ENCODE results near the gene GCGR. TPM values are rescaled to one million over a fixed set of nuclear protein-coding genes. Genes with fewer than 3 reads are reported as not detected.

GCGR gene
- total and polyA plus RNA-seq, 2 of the 13 experiments (the other 11 are each of a cell fraction or from before 2014, with no cell fraction given): 0.04 to 0.13 TPM

DNA sequence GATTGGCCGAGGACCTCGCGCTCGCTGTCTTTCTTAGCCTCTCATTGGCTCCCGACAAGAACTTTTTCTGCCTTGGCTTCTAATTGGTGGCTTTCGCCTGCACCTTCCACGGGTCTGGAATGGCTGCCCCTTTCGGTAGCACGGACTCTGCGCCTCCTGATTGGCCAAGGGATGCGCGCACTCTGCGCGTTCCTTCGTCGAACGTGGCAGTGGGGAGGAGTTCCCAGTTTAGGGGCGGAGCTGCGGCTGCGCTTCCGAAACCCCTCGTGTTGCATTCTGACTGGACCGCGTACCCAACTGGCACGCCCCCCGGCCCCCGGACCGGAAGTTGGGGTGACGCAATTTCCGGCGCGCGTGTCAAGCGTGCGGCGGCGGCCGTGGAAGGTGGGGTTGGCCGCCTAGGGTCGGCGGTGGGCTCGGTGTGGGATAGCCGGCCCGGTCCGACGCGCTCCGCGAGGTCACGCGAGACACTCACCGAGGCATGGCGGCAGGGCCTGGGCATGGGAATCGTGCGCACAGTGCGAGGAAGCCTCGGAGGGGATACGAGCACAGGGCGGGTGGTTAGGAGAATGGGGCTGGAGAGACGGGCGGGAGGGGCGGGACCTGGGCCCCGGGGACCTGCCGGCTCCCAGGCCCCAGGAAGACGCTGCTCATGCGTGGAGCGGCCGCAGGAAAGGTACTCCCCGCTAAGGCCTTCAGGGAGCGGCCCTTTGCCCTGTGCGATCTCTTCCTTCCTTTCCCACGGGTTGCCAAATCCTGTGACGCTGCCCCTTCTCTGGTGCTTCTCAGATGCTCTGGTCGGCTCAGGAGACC is 57.0 kb downstream of the GCGR start (continued):
- TF ChIP-seq EZH2 (conservative IDR thresholded peaks at IDR 0.05; ENCODE audit: low read depth, low read length) (no peak), ZNF549 (CRISPR knock-in tag; IDR thresholded peaks at IDR 0.05) (no peak), E2F1 (CRISPR knock-in tag; IDR thresholded peaks at IDR 0.05) (peak; percentile 70; the same call in 1 of the 2 replicates), PHF21A (CRISPR knock-in tag; IDR thresholded peaks at IDR 0.05) (peak; percentile 84; the same call in 1 of the 2 replicates), RFX5 (IDR thresholded peaks at IDR 0.05; ENCODE audit: low read depth, low read length) (peak; percentile 81), NR2F6 (IDR thresholded peaks at IDR 0.05) (no peak), NR2F6 (CRISPR knock-in tag; IDR thresholded peaks at IDR 0.05) (peak; percentile 75), RORA (CRISPR knock-in tag; IDR thresholded peaks at IDR 0.05) (no peak), ZNF772 (CRISPR knock-in tag; IDR thresholded peaks at IDR 0.05) (peak; percentile 87), SP4 (CRISPR knock-in tag; IDR thresholded peaks at IDR 0.05) (peak; percentile 99), HNRNPLL (IDR thresholded peaks at IDR 0.05; ENCODE audit: low read depth, low read length, poor library complexity, severe bottlenecking) (peak; percentile 89), ZNF292 (CRISPR knock-in tag; IDR thresholded peaks at IDR 0.05; ENCODE audit: borderline replicate concordance, low read depth) (no peak), ZMYM3 (CRISPR knock-in tag; IDR thresholded peaks at IDR 0.05) (0 out of 2 replicates have a peak, but pooled peaks have one; percentile 13), FLYWCH1 (CRISPR knock-in tag; IDR thresholded peaks at IDR 0.05) (no peak), ZNF564 (CRISPR knock-in tag; IDR thresholded peaks at IDR 0.05) (no peak; the same call in 1 of the 2 replicates), ZNF24 (IDR thresholded peaks at IDR 0.05) (no peak), FUBP1 (CRISPR knock-in tag; IDR thresholded peaks at IDR 0.05; ENCODE audit: borderline replicate concordance) (peak; percentile 64; the same call in 1 of the 2 replicates), TMF1 (CRISPR knock-in tag; IDR thresholded peaks at IDR 0.05; ENCODE audit: low read depth) (peak; percentile 2; the same call in 1 of the 2 replicates), NBN (conservative IDR thresholded peaks at IDR 0.05) (no peak), ZNF367 (CRISPR knock-in tag; IDR thresholded peaks at IDR 0.05; ENCODE audit: borderline replicate concordance) (peak; percentile 95; the same call in 1 of the 2 replicates), HNRNPH1 (optimal IDR thresholded peaks at IDR 0.05; ENCODE audit: low read depth, low read length) (no peak)
- TF ChIP-seq, protein P1, sequence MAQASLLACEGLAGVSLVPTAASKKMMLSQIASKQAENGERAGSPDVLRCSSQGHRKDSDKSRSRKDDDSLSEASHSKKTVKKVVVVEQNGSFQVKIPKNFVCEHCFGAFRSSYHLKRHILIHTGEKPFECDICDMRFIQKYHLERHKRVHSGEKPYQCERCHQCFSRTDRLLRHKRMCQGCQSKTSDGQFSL (CRISPR knock-in tag; IDR thresholded peaks at IDR 0.05): 0 out of 2 replicates have a peak, but pooled peaks have one; percentile 83
- TF ChIP-seq, protein P2, sequence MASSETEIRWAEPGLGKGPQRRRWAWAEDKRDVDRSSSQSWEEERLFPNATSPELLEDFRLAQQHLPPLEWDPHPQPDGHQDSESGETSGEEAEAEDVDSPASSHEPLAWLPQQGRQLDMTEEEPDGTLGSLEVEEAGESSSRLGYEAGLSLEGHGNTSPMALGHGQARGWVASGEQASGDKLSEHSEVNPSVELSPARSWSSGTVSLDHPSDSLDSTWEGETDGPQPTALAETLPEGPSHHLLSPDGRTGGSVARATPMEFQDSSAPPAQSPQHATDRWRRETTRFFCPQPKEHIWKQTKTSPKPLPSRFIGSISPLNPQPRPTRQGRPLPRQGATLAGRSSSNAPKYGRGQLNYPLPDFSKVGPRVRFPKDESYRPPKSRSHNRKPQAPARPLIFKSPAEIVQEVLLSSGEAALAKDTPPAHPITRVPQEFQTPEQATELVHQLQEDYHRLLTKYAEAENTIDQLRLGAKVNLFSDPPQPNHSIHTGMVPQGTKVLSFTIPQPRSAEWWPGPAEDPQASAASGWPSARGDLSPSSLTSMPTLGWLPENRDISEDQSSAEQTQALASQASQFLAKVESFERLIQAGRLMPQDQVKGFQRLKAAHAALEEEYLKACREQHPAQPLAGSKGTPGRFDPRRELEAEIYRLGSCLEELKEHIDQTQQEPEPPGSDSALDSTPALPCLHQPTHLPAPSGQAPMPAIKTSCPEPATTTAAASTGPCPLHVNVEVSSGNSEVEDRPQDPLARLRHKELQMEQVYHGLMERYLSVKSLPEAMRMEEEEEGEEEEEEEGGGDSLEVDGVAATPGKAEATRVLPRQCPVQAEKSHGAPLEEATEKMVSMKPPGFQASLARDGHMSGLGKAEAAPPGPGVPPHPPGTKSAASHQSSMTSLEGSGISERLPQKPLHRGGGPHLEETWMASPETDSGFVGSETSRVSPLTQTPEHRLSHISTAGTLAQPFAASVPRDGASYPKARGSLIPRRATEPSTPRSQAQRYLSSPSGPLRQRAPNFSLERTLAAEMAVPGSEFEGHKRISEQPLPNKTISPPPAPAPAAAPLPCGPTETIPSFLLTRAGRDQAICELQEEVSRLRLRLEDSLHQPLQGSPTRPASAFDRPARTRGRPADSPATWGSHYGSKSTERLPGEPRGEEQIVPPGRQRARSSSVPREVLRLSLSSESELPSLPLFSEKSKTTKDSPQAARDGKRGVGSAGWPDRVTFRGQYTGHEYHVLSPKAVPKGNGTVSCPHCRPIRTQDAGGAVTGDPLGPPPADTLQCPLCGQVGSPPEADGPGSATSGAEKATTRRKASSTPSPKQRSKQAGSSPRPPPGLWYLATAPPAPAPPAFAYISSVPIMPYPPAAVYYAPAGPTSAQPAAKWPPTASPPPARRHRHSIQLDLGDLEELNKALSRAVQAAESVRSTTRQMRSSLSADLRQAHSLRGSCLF (CRISPR knock-in tag; IDR thresholded peaks at IDR 0.05; ENCODE audit: borderline replicate concordance): no peak

Data from HepG2 (cell line).